Aorta (tissue), 5 donors: ENCODE measurements around the gene SCN2B. TPM values are rescaled to one million over a fixed set of nuclear protein-coding genes. Genes with fewer than 3 reads are reported as not detected.

ENCODE experiments used
- ATAC-seq: fragments of 200-7000 bp; cut with Tn5 transposase; one replicate; pipeline ENCODE4 v1.9.1; 2022; ENCODE audit warnings: moderate library complexity; ENCODE audit not compliant: low FRiP score
- DNase-seq, 2 donors: peaks; one replicate each; pipeline ENCODE4 v3.0.0-alpha.2; 2020
- H3K27ac ChIP-seq, 2 donors: one replicate each; pipeline ENCODE4 v1.5.1; 2013; ENCODE audit warnings: low read length in 2 of 2, mild to moderate bottlenecking in 2 of 2, moderate library complexity in 2 of 2, control low read depth in 1 of 2, inconsistent platforms in 1 of 2, low read depth in 1 of 2
- H3K27me3 ChIP-seq, 2 donors: one replicate each; pipeline ENCODE4 v1.6.1; 2013; ENCODE audit warnings: control low read depth in 1 of 2, low read length in 1 of 2, mild to moderate bottlenecking in 1 of 2, moderate library complexity in 1 of 2; ENCODE audit not compliant: insufficient read depth in 2 of 2, control insufficient read depth in 1 of 2
- H3K36me3 ChIP-seq, 2 donors: one replicate each; pipeline ENCODE4 v1.6.1; 2013; ENCODE audit warnings: control low read depth in 1 of 2, low read length in 1 of 2, mild to moderate bottlenecking in 1 of 2; ENCODE audit not compliant: insufficient read depth in 2 of 2, control insufficient read depth in 1 of 2
- H3K4me1 ChIP-seq, 2 donors: one replicate each; pipeline ENCODE4 v1.6.1; 2013; ENCODE audit warnings: low read length in 2 of 2, control low read depth in 1 of 2, mild to moderate bottlenecking in 1 of 2, moderate library complexity in 1 of 2; ENCODE audit not compliant: insufficient read depth in 2 of 2, control insufficient read depth in 1 of 2
- H3K4me3 ChIP-seq, 2 donors: one replicate each; pipeline ENCODE4 v1.5.1; 2013; ENCODE audit warnings: low read length in 2 of 2, control low read depth in 1 of 2, mild to moderate bottlenecking in 1 of 2
- H3K9me3 ChIP-seq: one replicate; pipeline ENCODE4 v1.6.1; 2013; ENCODE audit warnings: mild to moderate bottlenecking, low read length; ENCODE audit not compliant: control insufficient read depth
- WGBS, 2 donors: extraction: QIAGEN DNeasy Blood & Tissue Kit; methylation state at CpG; one replicate each; pipeline ENCODE4 v1.1.7; 2013; 5-methylcytosine and 5-hydroxymethylcytosine counted together
- intact Hi-C, 2 donors: fragments of 100-400 bp; cut with DNase I; formaldehyde crosslinking; loops; one replicate each; pipeline versions ENCODE4 v1.14.2 to v1.15.0; 2022
- polyA plus RNA-seq, 2 donors: library from polyadenylated mRNA; stranded (reverse); fragments of 200-250 nt; gene quantifications; one replicate each; pipeline ENCODE4 v1.2.3, GENCODE V29; 2013
- total RNA-seq, 2 donors: library from RNA; stranded (reverse); fragmentation: NEBNext Ultra II Directional; extraction: Animal tissue kit (Norgen Biotek cat#: 25700); gene quantifications; one replicate each; pipeline ENCODE4 v1.2.1, GENCODE V29; 2021
- donor health status: healthy with polysubstance abuse.
- donor health status: Bipolar disorder and iron deficiency.
- donor health status: DM: no; HTN: no; CAD: no.
- donor health status: DM: no; HTN: no; CAD: no.
- donor health status: DM: yes; HTN: yes; CAD: no.

SCN2B gene
- total and polyA plus RNA-seq, 4 donors = 0.78 TPM; not detected in 3

DNA sequence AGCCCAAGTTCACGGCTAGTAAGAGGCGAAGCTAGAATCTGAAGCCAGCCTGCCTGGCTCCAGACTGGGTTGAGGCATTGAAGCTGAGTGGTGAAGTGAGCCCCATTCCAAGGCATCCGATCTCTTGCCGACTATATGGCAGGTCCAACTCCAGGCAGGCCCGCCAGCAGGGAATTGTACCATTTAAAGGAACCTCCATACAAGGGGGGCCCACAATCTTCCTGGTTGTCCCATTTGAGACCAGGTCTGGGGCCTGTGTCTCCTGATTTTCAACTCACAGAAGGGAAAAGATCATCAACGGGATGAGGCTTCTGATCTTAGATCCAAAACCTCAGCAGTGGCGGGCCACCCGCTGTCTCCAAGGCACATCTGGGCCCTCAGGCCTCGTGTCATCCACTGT lies 4.1 kb downstream of the SCN2B start:
- H3K27me3 ChIP-seq = no peaks in the 10 kb centered on the region
- H3K4me1 ChIP-seq = no peaks in the 10 kb centered on the region
- 89 to 93% methylated on average over 9 of the region's 9 CpGs for WGBS, 2 donors
- H3K4me3 ChIP-seq = no peak overlapping the region
- intact Hi-C loops = loop anchor here in 1 of 2 donors (2.0 kb wide), 1 partner anchor 28 kb away; no protein-coding TSS in a partner anchor
- DNase-seq (no peak), ATAC-seq (no peak)
- H3K36me3 ChIP-seq = no peaks in the 10 kb centered on the region
- H3K27ac ChIP-seq = no peak overlapping the region
- no peaks in the 10 kb centered on the region for H3K9me3 ChIP-seq

DNA sequence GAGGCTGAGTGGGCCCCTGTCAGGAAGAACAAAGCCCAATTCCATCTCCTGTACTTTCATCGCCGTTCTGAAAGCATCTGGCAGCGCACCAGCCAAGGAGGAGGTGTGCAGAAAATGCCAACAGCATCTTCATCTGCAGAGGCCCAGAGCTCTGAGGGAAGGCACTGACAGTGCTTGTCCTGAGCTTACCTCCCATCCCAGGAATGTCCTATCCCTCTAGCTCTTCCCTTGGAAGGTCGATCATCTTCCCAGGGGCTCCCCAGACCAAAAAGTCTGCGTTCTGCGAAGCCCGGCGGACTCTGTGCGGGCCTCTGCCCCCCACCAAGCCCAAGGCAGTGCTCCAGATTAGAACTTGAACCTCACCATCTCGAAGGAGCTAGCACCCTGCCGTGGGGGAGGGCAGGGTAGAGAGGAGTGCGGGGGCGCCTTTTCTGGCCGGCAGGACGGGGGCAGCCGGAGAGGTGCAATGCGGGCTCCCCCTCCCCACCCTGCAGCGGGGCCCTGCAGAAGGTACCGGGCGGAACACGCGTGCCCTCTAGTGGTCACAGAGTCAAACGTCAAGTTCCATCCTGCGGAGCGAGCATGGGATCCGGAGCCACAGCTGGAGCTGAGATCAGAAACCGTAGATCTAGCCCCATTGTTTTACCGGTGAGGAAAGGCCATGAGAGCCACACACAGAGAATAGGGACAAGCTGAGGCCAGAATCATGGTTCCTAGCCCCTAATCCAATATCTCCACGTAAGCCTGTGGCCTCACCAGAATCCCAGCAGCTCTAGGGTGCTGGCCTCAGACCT lies 5.0 kb downstream of the SCN2B start:
- WGBS, 2 donors = 6% methylated on average over 29 of the region's 29 CpGs
- no peaks in the 10 kb centered on the region for H3K36me3 ChIP-seq
- no peaks in the 10 kb centered on the region for H3K27me3 ChIP-seq
- peak; percentile 84 for ATAC-seq
- DNase-seq = peak; percentile 81 to 89
- no peaks in the 10 kb centered on the region for H3K4me1 ChIP-seq
- H3K9me3 ChIP-seq = no peaks in the 10 kb centered on the region
- H3K4me3 ChIP-seq = no peak overlapping the region
- intact Hi-C loops = loop anchor here (1.0 to 2.0 kb wide), 2 partner anchors 26 to 27 kb away; no protein-coding TSS in a partner anchor
- H3K27ac ChIP-seq = no peak overlapping the region

DNA sequence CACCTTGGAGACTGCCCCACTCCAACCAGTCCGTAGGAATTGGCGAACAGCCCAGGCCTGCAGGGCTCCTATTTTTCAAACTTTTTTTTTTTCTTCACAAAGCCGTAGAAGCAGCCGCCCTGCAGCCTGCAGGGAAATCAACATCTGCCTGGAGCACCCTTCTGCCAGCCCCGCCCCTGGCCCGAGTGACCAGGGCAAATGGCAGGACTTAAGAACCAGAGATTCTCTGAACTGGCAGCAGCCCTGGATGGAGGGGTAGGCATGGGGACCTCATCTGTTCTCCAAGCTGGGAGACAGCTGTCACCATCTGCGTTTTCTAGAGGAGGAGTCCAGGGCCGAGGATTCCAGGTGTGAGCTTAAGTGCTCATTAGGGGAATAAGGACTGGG lies 5.6 kb downstream of the SCN2B start:
- Histone ChIP-seq H3K27ac (no peak overlapping the region), H3K9me3 (no peaks in the 10 kb centered on the region), H3K4me1 (no peaks in the 10 kb centered on the region), H3K4me3 (no peak overlapping the region), H3K36me3 (no peaks in the 10 kb centered on the region), H3K27me3 (no peaks in the 10 kb centered on the region)
- 36 to 40% methylated on average over 8 of the region's 8 CpGs for WGBS, 2 donors
- ATAC-seq = no peak
- intact Hi-C loops = loop anchor here in 1 of 2 donors (1.0 kb wide), 1 partner anchor 26 kb away; no protein-coding TSS in a partner anchor
- no peak for DNase-seq

DNA sequence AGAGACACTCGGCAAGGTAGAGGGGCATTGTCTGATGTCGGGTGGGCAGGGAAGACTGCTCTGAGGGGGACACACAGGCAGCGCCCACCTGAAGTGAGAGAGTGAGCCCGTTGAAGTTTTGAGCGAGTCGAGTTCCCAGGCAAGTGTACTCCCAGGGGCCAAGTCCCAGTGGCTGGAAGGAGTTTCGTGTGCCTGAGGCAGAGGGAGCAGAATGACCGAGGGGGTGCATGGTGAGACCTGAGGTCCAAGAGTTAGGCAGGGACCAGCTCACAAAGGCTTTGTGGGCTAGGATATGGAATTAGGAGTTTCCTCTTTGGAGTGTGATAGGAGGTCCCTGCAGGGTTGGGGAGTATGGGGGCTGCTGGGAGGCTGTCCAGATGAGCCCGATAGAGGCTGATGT lies 6.2 kb downstream of the SCN2B start:
- H3K9me3 ChIP-seq = no peaks in the 10 kb centered on the region
- H3K27me3 ChIP-seq = no peaks in the 10 kb centered on the region
- no peak overlapping the region for H3K4me3 ChIP-seq
- intact Hi-C loops = no loop called here
- ATAC-seq (no peak), DNase-seq (no peak)
- no peaks in the 10 kb centered on the region for H3K36me3 ChIP-seq
- WGBS, 2 donors = 86 to 87% methylated on average over 9 of the region's 9 CpGs
- no peaks in the 10 kb centered on the region for H3K4me1 ChIP-seq
- H3K27ac ChIP-seq = no peak overlapping the region

DNA sequence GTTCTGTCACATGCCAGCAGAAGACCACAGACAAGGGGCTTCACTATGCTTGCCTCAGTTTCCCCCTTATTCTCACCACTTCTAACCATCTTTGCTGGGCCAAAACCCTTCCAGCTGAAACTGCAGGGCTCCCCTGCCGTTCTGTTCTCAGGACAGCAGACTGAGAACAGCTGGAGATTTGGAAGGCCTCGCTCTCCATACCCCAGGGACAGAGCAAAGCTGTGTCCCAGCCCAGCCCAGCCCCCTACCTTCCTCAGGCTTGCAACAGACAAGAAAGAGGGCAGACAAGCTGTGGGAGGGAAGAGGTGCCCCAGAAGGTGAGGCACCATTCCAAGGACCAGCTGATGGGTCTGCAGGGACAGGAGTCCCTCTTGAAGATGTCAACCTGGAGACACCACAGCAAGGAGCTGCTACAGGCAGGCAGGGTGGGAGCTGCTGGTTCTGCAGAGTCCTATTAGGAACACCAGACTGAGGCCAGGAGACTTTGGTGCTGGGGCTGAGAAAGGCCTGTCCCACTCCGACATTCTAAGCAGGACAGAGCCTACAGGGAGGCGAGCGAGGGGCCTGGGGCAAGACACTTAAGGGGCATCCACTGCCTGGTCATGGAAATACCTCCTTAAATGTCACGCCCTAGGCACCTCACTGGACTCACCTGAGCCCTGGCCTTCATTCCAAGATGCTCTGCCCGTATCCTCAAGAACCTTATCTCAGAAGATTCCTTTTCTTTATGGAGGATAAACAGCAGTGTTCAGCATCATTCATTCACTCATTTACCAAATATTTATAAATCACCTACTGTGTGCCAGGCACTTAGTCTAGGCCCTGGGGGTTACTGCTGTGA lies 6.9 kb downstream of the SCN2B start:
- intact Hi-C loops = no loop called here
- H3K4me1 ChIP-seq = no peaks in the 10 kb centered on the region
- H3K4me3 ChIP-seq = no peak overlapping the region
- no peak overlapping the region for H3K27ac ChIP-seq
- H3K9me3 ChIP-seq = no peaks in the 10 kb centered on the region
- DNase-seq (peak in 1 of 2 donors; percentile 9), ATAC-seq (no peak)
- no peaks in the 10 kb centered on the region for H3K36me3 ChIP-seq
- no peaks in the 10 kb centered on the region for H3K27me3 ChIP-seq
- 76 to 79% methylated on average over 7 of the region's 7 CpGs for WGBS, 2 donors

DNA sequence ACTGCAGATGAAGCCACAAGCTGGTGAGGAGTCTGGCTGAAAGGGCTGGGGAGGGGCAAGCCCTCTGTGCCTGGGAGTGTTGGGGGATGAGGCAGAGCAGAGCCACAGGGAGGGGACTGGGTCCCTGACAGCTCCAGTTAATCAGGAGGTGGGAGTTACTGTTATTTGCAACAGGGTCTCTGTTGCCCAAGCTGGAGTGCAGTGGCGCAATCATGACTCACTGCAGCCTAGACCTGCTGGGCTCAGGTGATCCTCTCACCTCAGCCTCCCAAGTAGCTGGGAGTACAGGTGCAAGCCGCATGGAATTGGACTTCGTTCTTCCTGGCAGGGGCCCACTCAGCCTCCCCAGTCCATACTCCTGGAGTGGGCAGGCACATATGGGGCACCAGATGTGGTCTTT lies 7.7 kb downstream of the SCN2B start:
- no peaks in the 10 kb centered on the region for H3K27me3 ChIP-seq
- DNase-seq = peak in 1 of 2 donors; percentile 25
- H3K36me3 ChIP-seq = no peaks in the 10 kb centered on the region
- no peak for ATAC-seq
- H3K9me3 ChIP-seq = no peaks in the 10 kb centered on the region
- no peak overlapping the region for H3K27ac ChIP-seq
- no peak overlapping the region for H3K4me3 ChIP-seq
- 85 to 93% methylated on average over 3 of the region's 3 CpGs for WGBS, 2 donors
- no peaks in the 10 kb centered on the region for H3K4me1 ChIP-seq
- intact Hi-C loops = no loop called here

DNA sequence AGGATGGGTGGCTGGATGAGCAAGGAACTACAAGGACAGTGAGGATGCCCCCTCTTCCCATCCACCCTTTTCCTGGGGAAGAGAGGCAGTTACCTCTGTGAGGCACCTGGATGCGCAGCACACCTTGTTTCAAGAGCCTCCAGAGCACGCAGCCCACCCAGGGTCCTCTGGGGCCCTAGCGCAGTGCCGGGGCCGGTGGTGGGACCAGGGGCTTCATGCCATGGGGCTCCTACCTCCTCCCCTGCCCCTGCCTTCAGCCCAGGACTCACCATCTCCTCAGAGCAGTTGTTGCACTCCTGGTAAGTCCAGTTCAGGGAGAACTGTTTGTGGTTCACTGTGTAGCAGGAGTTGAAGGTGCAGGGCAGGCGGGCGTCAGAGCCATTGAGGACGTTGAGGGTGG lies 8.1 kb downstream of the SCN2B start:
- WGBS, 2 donors = 91 to 92% methylated on average over 8 of the region's 8 CpGs
- Histone ChIP-seq H3K27me3 (no peaks in the 10 kb centered on the region), H3K9me3 (no peaks in the 10 kb centered on the region), H3K27ac (no peak overlapping the region), H3K4me3 (no peak overlapping the region), H3K4me1 (no peaks in the 10 kb centered on the region), H3K36me3 (no peaks in the 10 kb centered on the region)
- no peak for DNase-seq
- intact Hi-C loops = no loop called here
- ATAC-seq = no peak

DNA sequence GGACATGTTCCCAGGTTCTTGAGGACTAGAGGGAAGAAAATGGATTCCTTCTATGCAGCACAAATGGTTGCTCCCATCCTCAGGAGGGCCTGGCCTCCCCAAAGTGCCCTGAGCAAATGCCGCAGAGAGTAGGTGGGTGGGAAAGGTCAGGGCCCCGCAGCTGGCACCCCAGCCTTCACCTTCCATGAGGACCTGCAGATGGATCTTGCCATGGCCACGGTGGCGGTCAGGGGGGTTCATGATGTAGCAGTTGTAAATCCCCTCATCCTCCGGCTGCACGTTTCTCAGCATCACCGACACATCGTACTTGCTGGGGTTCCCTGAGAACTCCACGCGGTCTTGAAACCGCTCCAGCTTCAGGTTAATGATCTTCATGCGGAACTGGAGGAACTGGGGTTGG lies 8.5 kb downstream of the SCN2B start:
- no peaks in the 10 kb centered on the region for H3K4me1 ChIP-seq

More for the DNA sequence above, 8.5 kb downstream of the SCN2B start:
- no peaks in the 10 kb centered on the region for H3K27me3 ChIP-seq
- intact Hi-C loops = no loop called here
- no peak for DNase-seq
- WGBS, 2 donors = 89 to 91% methylated on average over 12 of the region's 12 CpGs
- no peak for ATAC-seq
- H3K36me3 ChIP-seq = no peaks in the 10 kb centered on the region
- no peaks in the 10 kb centered on the region for H3K9me3 ChIP-seq
- H3K27ac ChIP-seq = no peak overlapping the region
- H3K4me3 ChIP-seq = no peak overlapping the region
